GM21526 (cell line): ENCODE data around the gene MLPH.

Experiments
- ATAC-seq: cut with Tn5 transposase; IDR thresholded peaks from one replicate; pipeline ENCODE4 v1.9.1; 2021; ENCODE audit warnings: moderate library complexity; ENCODE audit not compliant: unreplicated experiment, low FRiP score

MLPH gene

GRCh38 chr2:237539681-237540080 lies 52.6 kb downstream of the MLPH start:
- no peak for ATAC-seq

- ATAC-seq, result no peak
Measured at GRCh38 chr2:237540223-237540775, 53.2 kb downstream of the MLPH start.

GRCh38 chr2:237540823-237541222 lies 53.8 kb downstream of the MLPH start:
- no peak for ATAC-seq

GRCh38 chr2:237541243-237541642 lies 54.2 kb downstream of the MLPH start:
- no peak for ATAC-seq

GRCh38 chr2:237542001-237542704 lies 55.1 kb downstream of the MLPH start:
- ATAC-seq, result no peak

- ATAC-seq, result no peak
Measured at GRCh38 chr2:237546040-237546875, 59.2 kb downstream of the MLPH start.

GRCh38 chr2:237546876-237547395 lies 59.9 kb downstream of the MLPH start:
- ATAC-seq, result no peak

- no peak for ATAC-seq
Measured at GRCh38 chr2:237547841-237548416, 60.9 kb downstream of the MLPH start.

- ATAC-seq, result no peak
Measured at GRCh38 chr2:237549216-237549615, 62.2 kb downstream of the MLPH start.

- ATAC-seq, result no peak
Measured at GRCh38 chr2:237549643-237550415, 62.8 kb downstream of the MLPH start.

GRCh38 chr2:237551071-237551574 lies 64.1 kb downstream of the MLPH start:
- ATAC-seq, result no peak

- no peak for ATAC-seq
Measured at GRCh38 chr2:237552908-237553307, 65.9 kb downstream of the MLPH start.

GRCh38 chr2:237553948-237554347 lies 66.9 kb downstream of the MLPH start:
- no peak for ATAC-seq

GRCh38 chr2:237555560-237555959 lies 68.5 kb downstream of the MLPH start:
- no peak for ATAC-seq

- peak; percentile 95 for ATAC-seq
Measured at GRCh38 chr2:237556773-237557632, 70.0 kb downstream of the MLPH start.

- peak; percentile 23 for ATAC-seq
Measured at GRCh38 chr2:237557633-237558015, 70.6 kb downstream of the MLPH start.

- no peak for ATAC-seq
Measured at GRCh38 chr2:237558961-237559641, 72.0 kb downstream of the MLPH start.

- no peak for ATAC-seq
Measured at GRCh38 chr2:237561221-237561620, 74.2 kb downstream of the MLPH start.

GRCh38 chr2:237563816-237564215 lies 76.8 kb downstream of the MLPH start:
- no peak for ATAC-seq
